Fibroblast of lung (primary cell): ENCODE data around the gene GMPPB. TPM values are rescaled to one million over a fixed set of nuclear protein-coding genes. Genes with fewer than 3 reads are reported as not detected.

Experiments used
- DNase-seq, 2 donors: peaks; one replicate each; pipeline versions ENCODE4 v3.0.0 to v3.0.0-alpha.2; 2010; ENCODE audit warnings: low read depth in 2 of 2
- H2AFZ ChIP-seq: 2 replicates; pipeline ENCODE4 v1.5.1; 2012; ENCODE audit warnings: low read length, control low read depth, inconsistent platforms
- H3K27ac ChIP-seq: 2 replicates; pipeline ENCODE4 v1.5.1; 2011; ENCODE audit warnings: low read length, control low read depth; ENCODE audit not compliant: insufficient read depth
- H3K27me3 ChIP-seq: 2 replicates; pipeline ENCODE4 v1.5.1; 2011; ENCODE audit warnings: mild to moderate bottlenecking, low read length; ENCODE audit not compliant: control insufficient read depth, insufficient read depth
- H3K36me3 ChIP-seq: 2 replicates; pipeline ENCODE4 v1.5.1; 2011; ENCODE audit warnings: low read length; ENCODE audit not compliant: control insufficient read depth, insufficient read depth
- H3K4me1 ChIP-seq: 2 replicates; pipeline ENCODE4 v1.5.1; 2011; ENCODE audit warnings: low read length; ENCODE audit not compliant: control insufficient read depth, insufficient read depth; ENCODE audit errors: extremely low read depth
- H3K4me2 ChIP-seq: 2 replicates; pipeline ENCODE4 v1.5.1; 2011; ENCODE audit warnings: low read length, control low read depth; ENCODE audit not compliant: insufficient read depth; ENCODE audit errors: extremely low read depth
- H3K4me3 ChIP-seq, 4 experiments: fragments of 200-600 bp in 1 of 4; sonication (generic) in 1 of 4; replicated peaks in 1 of 4; 2 replicates each; pipeline ENCODE4 v1.5.1; 2011 to 2016; ENCODE audit warnings: low read length in 4 of 4, low read depth in 3 of 4, mild to moderate bottlenecking in 3 of 4, control low read depth in 2 of 4, inconsistent platforms in 1 of 4, mixed read lengths in 1 of 4; ENCODE audit not compliant: insufficient read depth in 1 of 4; ENCODE audit errors: control extremely low read depth in 1 of 4
- H3K79me2 ChIP-seq: 2 replicates; pipeline ENCODE4 v1.5.1; 2012; ENCODE audit warnings: mild to moderate bottlenecking, low read length, inconsistent platforms; ENCODE audit not compliant: control insufficient read depth, insufficient read depth
- H3K9ac ChIP-seq: 2 replicates; pipeline ENCODE4 v1.5.1; 2011; ENCODE audit warnings: mild to moderate bottlenecking, low read length, control low read depth; ENCODE audit not compliant: insufficient read depth
- H3K9me3 ChIP-seq: 2 replicates; pipeline ENCODE4 v1.5.1; 2012; ENCODE audit warnings: low read depth, low read length; ENCODE audit not compliant: control insufficient read depth, insufficient read depth
- H4K20me1 ChIP-seq: 2 replicates; pipeline ENCODE4 v1.5.1; 2011; ENCODE audit warnings: low read length; ENCODE audit not compliant: control insufficient read depth, insufficient read depth; ENCODE audit errors: extremely low read depth
- EZH2 ChIP-seq: IDR thresholded peaks from 2 replicates; pipeline ENCODE4 v1.5.1; 2012; ENCODE audit warnings: low read length, control low read depth, mild to moderate bottlenecking; ENCODE audit errors: missing control alignments
- polyA plus RNA-seq, 2 donors: library from polyadenylated mRNA; depleted of rRNA in 1 of 2; stranded (reverse) in 1 of 2; unstranded in 1 of 2; fragments of >200 nt; gene quantifications; 2 replicates each; pipeline ENCODE4 v1.2.1, GENCODE V29; 2011 to 2012; ENCODE audit warnings: missing spikeins in 1 of 2
- total RNA-seq: library from RNA; depleted of rRNA; stranded (reverse); fragments of >200 nt; gene quantifications from 2 replicates; pipeline ENCODE4 v1.2.1, GENCODE V29; 2014
- TF ChIP-seq, protein P1 (sequence below), 2 donors: IDR thresholded peaks in 1 of 2; conservative IDR thresholded peaks in 1 of 2; 1 replicate in 1 of 2; 2 replicates in 1 of 2; pipeline ENCODE4 v1.5.1; 2011 to 2012; ENCODE audit warnings: low read length in 2 of 2, control low read depth in 1 of 2, inconsistent platforms in 1 of 2, low read depth in 1 of 2, mild to moderate bottlenecking in 1 of 2

Gene GMPPB
- total and polyA plus RNA-seq, 2 donors (not counting 1 experiment from before 2014, with no cell fraction given): 13.7 to 14.4 TPM

DNA sequence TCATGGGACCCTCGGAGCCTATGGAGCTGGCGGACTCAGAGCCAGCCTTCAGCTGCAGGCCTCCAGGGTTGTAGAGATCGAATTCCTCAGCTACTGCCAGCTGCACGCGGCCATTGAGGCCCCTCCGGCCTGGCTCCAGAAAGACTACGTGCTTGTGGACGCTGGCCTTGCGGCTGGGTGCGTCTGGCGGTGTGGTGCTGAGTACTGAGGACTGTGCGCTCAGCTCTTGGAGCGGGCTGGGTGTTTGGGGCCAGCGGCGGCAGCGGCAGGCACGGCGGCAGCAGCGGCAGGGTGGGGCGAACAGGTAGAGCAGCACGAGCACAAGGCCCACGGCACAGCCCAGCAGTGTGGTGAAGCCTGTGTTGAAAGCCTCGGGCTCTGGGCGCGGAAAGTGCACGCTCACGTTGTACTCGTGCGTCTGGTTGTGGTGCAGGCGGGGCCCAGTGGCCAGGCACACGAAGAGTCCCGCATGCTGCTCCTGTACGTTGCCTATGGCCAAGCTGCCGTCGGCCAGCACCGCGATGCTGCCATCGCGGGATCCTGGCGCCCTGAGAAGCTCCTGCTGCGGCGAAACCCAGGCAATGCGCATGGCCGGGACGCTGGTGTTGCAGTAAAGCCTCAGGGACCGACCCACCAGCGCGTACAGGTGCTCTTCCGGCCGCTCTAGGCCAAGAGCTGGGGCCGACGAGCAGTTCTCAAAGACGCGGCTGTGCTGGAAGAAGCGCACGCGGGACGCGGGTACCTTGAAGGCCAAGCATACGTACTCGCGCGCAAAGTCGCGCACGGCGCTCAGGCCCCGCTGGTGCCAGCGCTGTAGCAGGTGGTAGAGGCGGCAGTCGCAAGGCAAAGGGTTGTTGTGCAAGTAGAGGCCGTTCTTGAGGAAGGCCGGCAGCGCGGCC lies 5.5 kb downstream of the GMPPB start:
- H3K36me3 ChIP-seq: peaks cover 25% of the 10 kb centered on the region
- H4K20me1 ChIP-seq: no peaks in the 10 kb centered on the region

DNA sequence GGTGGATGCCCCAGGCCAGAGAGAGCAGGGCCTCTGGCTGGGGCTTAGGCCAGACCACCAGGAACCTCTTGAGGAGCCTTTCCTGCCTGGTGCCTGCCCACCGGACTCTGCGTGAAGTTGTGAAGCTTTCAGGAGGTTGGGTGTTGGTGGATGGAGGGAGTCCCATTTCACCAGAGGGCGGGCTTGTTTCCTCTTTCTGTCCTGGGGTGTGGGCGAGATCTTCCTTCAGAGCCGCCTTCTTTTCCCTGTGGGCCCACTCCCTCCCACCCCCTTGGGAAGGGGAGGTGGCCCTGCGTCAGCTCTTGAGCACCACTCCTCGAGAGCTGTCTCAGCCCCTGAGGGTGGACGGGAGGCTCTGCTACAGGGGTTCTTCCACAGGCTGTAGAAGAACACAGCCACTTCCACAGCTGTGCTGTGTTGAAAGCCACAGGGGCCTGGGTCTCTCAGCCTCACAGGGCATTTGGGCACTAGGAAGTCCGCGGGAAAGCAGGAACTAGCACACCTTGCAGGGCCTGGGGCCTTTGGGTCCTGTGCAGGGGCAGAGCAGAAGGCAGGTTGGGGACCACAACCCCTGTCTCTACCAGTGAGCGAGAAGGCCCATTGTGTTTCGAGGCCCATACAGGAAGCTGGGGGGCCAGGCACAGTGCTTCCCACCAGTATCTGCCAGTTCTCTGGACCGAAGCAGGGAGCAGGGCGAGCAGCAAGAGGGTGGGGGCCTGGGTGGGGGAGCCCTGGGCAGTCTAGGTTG lies 6.4 kb downstream of the GMPPB start:
- Histone ChIP-seq H2AFZ (no peak overlapping the region), H3K27me3 (no peaks in the 10 kb centered on the region), H3K36me3 (peaks cover 25% of the 10 kb centered on the region), H3K4me2 (no peak overlapping the region), H3K9me3 (no peaks in the 10 kb centered on the region), H4K20me1 (no peaks in the 10 kb centered on the region), H3K9ac (no peak overlapping the region), H3K4me3 (no peak overlapping the region), H3K79me2 (peaks cover 3% of the 10 kb centered on the region), H3K27ac (no peak overlapping the region), H3K4me1 (peaks cover 5% of the 10 kb centered on the region)
- TF ChIP-seq, protein P1, sequence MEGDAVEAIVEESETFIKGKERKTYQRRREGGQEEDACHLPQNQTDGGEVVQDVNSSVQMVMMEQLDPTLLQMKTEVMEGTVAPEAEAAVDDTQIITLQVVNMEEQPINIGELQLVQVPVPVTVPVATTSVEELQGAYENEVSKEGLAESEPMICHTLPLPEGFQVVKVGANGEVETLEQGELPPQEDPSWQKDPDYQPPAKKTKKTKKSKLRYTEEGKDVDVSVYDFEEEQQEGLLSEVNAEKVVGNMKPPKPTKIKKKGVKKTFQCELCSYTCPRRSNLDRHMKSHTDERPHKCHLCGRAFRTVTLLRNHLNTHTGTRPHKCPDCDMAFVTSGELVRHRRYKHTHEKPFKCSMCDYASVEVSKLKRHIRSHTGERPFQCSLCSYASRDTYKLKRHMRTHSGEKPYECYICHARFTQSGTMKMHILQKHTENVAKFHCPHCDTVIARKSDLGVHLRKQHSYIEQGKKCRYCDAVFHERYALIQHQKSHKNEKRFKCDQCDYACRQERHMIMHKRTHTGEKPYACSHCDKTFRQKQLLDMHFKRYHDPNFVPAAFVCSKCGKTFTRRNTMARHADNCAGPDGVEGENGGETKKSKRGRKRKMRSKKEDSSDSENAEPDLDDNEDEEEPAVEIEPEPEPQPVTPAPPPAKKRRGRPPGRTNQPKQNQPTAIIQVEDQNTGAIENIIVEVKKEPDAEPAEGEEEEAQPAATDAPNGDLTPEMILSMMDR (conservative IDR thresholded peaks at IDR 0.05 in 1 of 2, IDR thresholded peaks at IDR 0.05 in 1 of 2; ENCODE audit: low read depth in 1 of 2, low read length in 2 of 2): no peak
- TF ChIP-seq EZH2: no peak
- no peak for DNase-seq

More for the DNA sequence above, 5.5 kb downstream of the GMPPB start:
- TF ChIP-seq, protein P1 (conservative IDR thresholded peaks at IDR 0.05 in 1 of 2, IDR thresholded peaks at IDR 0.05 in 1 of 2; ENCODE audit: low read depth in 1 of 2, low read length in 2 of 2): no peak
- TF ChIP-seq EZH2: no peak
- Histone ChIP-seq H3K27ac (no peak overlapping the region), H3K4me1 (peaks cover 8% of the 10 kb centered on the region), H3K27me3 (no peaks in the 10 kb centered on the region), H2AFZ (no peak overlapping the region), H3K4me2 (no peak overlapping the region), H3K79me2 (peaks cover 11% of the 10 kb centered on the region), H3K9ac (no peak overlapping the region), H3K4me3 (no peak overlapping the region), H3K9me3 (no peaks in the 10 kb centered on the region)
- no peak for DNase-seq

DNA sequence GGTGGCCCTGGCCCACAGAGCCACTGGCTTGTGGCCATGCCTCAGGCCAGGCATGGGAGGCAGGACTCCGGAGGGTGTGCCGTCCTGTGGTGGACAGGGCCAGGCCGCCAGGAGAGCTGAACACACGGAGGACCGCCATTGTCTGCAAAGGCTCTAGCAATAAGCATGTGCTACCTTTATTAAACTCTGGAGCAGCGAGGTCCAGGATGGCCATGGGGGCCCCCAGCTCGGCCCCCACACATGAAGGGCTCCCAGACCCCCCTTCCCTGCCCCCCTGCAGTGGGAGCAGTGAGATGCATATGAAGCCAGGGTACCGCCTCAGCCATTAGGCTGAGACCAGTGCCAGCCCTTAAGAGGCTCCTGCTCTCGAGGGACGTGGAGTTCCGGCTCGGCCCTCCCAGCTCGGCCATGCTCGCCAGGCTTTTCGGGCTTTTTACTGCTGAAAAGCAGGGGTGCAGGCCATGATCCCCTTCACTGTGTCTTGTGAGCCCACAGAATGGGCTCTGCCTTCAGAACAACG lies 7.0 kb downstream of the GMPPB start:
- no peaks in the 10 kb centered on the region for H3K9me3 ChIP-seq
- peaks cover 5% of the 10 kb centered on the region for H3K4me1 ChIP-seq
- H2AFZ ChIP-seq: no peak overlapping the region
- no peak overlapping the region for H3K9ac ChIP-seq
- H3K4me3 ChIP-seq: no peak overlapping the region
- peaks cover 19% of the 10 kb centered on the region for H3K36me3 ChIP-seq
- no peak overlapping the region for H3K4me2 ChIP-seq
- H3K27me3 ChIP-seq: no peaks in the 10 kb centered on the region
- H3K79me2 ChIP-seq: no peaks in the 10 kb centered on the region
- no peaks in the 10 kb centered on the region for H4K20me1 ChIP-seq
- TF ChIP-seq, protein P1 (conservative IDR thresholded peaks at IDR 0.05 in 1 of 2, IDR thresholded peaks at IDR 0.05 in 1 of 2; ENCODE audit: low read depth in 1 of 2, low read length in 2 of 2): no peak
- no peak for TF ChIP-seq EZH2
- no peak overlapping the region for H3K27ac ChIP-seq
- DNase-seq: no peak
